ENCODE data around the gene OBSCN.

OBSCN gene

GRCh38 chr1:228343191-228343661, 135.4 kb downstream of the OBSCN start:
- no peak for DNase-seq (ENCODE audit: low spot score)

DNA sequence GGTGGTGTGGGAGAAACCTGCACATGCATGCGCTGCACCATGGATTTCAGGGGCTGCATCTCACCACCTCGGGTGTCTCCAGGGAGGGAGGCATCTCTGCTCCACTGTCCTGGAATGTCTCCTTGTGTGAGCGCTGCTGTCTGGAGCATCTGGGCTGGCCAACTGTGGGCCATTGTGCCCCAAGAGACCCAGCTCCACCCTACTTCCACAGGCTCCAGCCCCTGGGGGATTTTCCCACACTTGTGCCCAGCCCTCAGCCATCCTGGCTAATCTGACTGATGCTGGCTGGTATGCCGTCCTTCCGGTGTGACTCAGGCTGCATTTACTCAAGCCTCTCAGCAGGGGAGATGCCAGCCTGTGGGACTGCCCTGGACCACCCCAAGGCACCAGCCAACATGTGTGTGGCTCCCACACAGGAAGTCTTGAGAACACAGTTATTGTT, 136.8 kb downstream of the OBSCN start:
- no peak for DNase-seq (ENCODE audit: low spot score)

- no peak for DNase-seq (ENCODE audit: low spot score)
Observed at GRCh38 chr1:228345201-228345930, 137.5 kb downstream of the OBSCN start.

DNA sequence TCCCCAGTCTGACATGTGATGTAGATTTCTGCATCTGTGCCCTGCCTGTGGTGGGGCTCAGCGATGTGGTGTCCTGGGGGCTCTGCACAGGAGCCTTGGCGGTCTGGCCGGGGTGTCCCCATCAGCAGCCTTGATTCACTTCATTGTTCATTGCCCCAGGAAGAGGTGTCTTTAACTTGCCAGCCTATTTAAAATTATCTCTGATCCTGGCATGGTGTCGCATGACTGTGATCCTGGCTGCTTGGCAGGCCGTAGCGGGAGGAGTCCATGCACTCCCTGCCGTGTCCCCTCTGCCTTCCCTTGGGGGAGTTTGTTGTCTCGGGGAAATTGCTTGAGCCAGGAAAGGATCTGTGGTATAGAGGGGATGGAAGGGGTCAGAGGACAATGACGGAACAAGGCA, 138.9 kb downstream of the OBSCN start:
- no peak for DNase-seq (ENCODE audit: low spot score)

DNA sequence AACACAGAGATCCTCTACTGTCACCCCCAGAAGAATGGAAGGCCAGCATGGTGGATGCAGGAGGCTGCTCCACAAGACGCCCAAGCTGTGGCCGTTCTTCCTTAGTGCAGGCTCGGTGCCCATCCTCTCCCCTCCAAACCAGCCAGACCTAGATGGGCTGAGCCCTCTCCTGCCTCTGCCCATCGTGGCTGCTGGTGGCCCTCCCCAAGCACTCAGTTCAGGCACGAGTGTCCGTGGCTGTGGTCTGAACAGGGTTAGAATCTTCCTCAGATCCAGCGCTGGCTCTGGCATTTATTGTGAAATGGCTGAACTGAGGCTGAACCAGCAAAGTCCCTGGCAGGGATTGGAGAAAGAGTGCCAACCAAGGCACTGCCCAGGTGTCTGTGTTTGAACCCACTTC, 139.3 kb downstream of the OBSCN start:
- DNase-seq (ENCODE audit: low spot score) = no peak

GRCh38 chr1:228348708-228349467, 141.0 kb downstream of the OBSCN start:
- no peak for DNase-seq (ENCODE audit: low spot score)

- DNase-seq (ENCODE audit: low spot score) = no peak
Observed at GRCh38 chr1:228349701-228350171, 141.9 kb downstream of the OBSCN start.

- DNase-seq (ENCODE audit: low spot score) = no peak
Observed at GRCh38 chr1:228350179-228350742, 142.4 kb downstream of the OBSCN start.

DNA sequence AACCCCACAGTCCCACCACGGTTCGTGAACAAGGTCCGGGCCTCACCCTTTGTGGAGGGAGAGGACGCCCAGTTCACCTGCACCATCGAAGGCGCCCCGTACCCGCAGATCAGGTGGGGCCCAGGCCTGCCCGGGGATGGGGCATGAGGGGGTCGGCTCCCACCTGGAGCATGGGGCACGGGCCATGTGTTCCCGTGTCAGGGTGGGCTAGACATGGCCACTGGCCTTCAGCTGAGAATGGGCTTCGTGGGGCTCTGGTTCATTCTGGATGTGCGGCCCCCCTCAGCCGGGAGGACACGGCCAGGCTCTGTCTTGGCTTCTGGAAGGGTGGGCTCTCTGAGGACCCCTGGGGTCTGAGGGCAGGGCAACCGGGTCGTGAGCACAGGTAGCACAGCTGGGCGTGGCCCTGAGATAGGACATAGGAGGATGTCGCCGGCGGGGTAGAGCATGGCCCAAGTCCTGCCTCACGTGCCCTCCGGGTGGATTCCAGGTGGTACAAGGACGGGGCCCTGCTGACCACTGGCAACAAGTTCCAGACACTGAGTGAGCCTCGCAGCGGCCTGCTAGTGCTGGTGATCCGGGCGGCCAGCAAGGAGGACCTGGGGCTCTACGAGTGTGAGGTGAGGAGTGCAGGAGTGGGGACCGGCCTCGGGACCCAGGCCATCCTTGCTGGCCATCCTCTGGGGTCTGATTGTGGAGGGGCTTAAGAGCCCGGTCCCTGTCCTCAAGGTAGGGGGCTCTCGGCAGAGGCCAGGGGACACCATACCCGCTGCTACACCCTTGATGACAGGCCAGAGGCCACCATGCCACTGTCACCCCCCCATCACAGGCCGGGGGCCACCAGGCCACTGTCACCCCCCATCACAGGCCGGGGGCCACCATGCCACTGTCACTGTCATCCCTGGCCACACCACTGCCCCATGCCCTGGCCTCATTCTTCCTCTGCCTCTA, 143.3 kb downstream of the OBSCN start:
- no peak for DNase-seq (ENCODE audit: low spot score)

DNA sequence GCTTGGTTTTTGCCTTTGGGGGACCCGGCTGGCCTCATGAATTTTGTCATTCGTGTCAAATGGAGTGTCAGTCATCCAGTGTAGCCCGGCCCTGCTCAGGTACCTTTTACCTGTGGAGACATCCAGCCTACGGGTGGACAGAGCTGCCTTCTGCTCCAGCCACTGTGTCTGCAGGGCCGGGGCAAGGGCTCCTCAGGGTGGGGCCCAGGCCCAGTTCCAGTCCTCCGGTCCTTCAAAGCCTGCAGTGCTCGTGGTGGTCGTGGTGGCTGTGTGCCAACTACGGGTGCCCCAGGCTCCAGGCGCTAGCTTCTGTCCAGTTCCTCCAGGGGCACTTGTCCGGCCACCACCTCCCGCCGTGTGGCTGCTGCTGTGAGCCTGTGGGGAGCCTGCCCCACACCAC, 144.0 kb downstream of the OBSCN start:
- DNase-seq (ENCODE audit: low spot score) = no peak

GRCh38 chr1:228352677-228353481, 145.0 kb downstream of the OBSCN start:
- no peak for DNase-seq (ENCODE audit: low spot score)

DNA sequence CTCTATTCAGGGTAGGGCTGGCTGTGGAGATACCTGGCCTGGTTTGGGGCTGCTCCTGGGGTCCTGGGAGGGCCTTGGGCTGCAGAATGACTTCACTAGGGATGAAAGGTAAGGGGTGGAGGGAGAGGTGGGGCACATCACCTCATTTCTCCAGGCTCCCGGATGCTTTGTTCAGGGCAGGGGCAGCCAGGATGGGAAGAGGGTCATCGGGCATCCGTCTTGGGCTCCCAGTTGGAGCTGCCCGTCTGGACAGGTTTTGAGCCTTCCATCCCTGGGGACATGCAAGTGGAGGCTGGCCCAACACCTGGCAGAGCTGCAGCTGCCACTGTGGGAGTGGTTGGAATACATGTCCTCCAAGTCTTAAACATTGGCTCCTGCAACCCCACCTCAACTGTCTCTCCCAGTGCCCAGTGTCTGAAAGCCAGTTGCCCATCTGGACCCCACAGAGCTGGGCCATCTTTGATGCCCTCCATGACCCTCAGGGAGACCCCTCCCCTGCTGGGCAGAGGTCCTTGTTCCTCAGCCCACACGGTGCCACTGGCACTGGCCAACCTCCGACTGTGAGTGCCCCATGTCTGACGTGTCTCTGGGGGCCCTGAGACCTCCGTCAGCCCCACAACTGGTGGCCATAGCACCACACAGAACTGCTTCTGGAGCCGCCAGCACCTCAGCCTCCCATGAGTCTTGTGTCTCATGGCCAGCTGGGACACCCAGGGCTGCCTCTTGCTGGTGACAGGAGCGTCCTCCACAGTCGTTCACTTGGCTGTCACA, 145.9 kb downstream of the OBSCN start:
- DNase-seq (ENCODE audit: low spot score) = no peak

- no peak for DNase-seq (ENCODE audit: low spot score)
Observed at GRCh38 chr1:228354390-228355320, 146.8 kb downstream of the OBSCN start.

DNA sequence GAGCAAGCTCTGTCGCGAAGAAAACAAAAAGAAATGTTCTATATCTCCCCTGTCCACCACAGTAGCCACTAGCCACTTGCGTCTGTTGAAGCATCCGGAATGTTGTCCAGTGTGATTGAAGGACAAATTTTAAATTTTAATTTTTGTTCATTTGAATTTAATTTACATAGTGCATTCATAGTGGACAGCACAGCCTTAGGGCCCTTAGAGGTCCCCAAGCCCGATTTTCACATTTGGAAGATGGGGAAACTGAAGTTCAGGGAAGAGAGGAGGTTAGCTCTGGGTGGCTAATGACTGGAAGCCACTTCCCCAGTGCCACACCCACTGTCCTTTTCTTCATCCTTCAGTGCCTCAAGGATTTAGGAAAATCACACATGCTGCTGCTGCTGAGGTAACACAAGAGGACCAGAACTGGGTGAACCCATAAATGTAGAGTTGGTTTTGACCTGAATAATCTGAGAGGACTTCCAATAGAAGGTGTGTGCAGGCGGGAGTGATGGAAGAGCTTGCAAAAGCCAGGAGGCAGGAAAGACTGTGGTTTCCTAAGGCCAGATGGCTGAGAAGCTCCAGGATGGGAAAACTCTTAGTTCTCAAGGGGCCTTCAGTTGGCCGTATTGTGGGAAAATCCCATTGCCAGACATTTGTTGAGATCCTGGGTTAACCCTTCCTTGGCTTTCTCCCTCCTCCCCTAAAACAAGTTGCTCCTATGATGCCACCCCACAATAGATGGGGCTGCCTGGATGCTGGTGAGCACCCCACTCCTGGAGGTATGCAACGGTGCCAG, 149.2 kb downstream of the OBSCN start:
- DNase-seq (ENCODE audit: low spot score) = no peak

GRCh38 chr1:228358039-228358763, 150.4 kb downstream of the OBSCN start:
- DNase-seq (ENCODE audit: low spot score) = no peak

- no peak for DNase-seq (ENCODE audit: low spot score)
Observed at GRCh38 chr1:228358764-228359612, 151.1 kb downstream of the OBSCN start.

Data from kidney capillary endothelial cell (primary cell).